ENCODE results near the gene TMEM175. TPM values are rescaled to one million over a fixed set of nuclear protein-coding genes. Genes with fewer than 3 reads are reported as not detected.

The TMEM175 gene
- total RNA-seq, 1 donor from 2014 or later = 15.4 TPM

GRCh38 chr4:1003271-1004070 is 71.2 kb downstream of the TMEM175 start:
- Mint-ChIP-seq H3K27me3 (ENCODE audit: insufficient read depth) (peaks cover 38% of the 10 kb centered on the region), H3K4me1 (ENCODE audit: low read depth) (peaks cover 2% of the 10 kb centered on the region), H3K9me3 (no peaks in the 10 kb centered on the region), H3K4me3 (no peak overlapping the region), H3K36me3 (ENCODE audit: low read depth) (no peaks in the 10 kb centered on the region), H3K27ac (no peak overlapping the region)
- intact Hi-C loops (cut with micrococcal nuclease) = no loop called here
- no peak for DNase-seq (ENCODE audit: low spot score)

GRCh38 chr4:1004071-1004418 is 71.8 kb downstream of the TMEM175 start:
- Mint-ChIP-seq H3K9me3 (no peaks in the 10 kb centered on the region), H3K4me3 (no peak overlapping the region)
- intact Hi-C loops (cut with micrococcal nuclease) = no loop called here

DNA sequence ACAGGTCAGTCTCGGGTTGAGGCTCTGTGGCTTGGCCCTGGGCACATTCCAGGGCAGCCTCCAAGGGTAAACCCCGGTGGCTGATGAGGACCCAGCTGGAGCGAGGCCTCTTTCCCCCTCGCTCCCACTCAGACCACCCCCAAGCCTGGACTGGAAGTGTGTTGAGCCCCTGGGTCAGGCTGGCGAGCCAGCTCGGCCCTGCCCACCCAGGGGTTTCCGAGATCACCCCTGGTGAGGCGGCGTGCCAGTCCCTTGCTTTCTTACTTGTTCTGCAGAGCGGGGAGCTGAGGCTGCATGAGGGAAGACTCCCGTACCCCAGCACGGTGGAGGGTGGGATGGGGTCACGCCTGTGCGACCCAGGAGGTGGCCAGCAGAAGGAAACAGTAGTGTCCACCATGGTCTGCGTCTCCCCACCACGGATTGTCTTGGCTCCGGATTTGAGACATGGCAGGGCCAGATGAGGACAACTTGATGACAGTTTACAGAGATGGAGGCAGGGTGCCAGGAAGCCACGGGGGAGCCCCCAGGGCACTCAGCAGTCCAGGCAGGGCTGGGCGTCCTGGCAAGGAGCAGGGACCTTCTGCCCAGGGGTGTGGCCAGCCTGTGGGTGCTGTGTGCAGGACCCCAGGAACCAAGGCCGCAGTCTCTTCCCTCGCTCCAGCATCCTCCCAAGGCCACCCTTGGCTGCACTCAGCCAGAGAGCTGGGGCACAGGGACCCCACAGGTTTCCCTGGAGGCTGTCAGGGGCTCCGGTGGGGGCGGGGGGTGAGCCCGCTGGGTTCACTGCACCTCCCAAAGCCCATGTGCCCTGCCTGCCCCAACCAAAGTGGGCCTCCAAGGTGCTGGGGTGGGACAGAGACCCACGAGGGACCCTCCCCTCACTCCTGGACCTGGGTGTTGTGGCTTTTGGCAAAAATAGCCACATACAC is 72.6 kb downstream of the TMEM175 start:
- H3K27me3 Mint-ChIP-seq (ENCODE audit: insufficient read depth) = peaks cover 35% of the 10 kb centered on the region
- intact Hi-C loops (cut with micrococcal nuclease) = loop anchor here (5.0 kb wide), 1 partner anchor 262 kb away; no protein-coding TSS in a partner anchor
- H3K27ac Mint-ChIP-seq = no peak overlapping the region
- H3K36me3 Mint-ChIP-seq (ENCODE audit: low read depth) = no peaks in the 10 kb centered on the region
- H3K4me1 Mint-ChIP-seq (ENCODE audit: low read depth) = peaks cover 9% of the 10 kb centered on the region
- no peak overlapping the region for H3K4me3 Mint-ChIP-seq
- H3K9me3 Mint-ChIP-seq = no peaks in the 10 kb centered on the region
- no peak for DNase-seq (ENCODE audit: low spot score)

More at GRCh38 chr4:1004071-1004418, 71.8 kb downstream of the TMEM175 start:
- no peaks in the 10 kb centered on the region for H3K36me3 Mint-ChIP-seq (ENCODE audit: low read depth)
- no peak overlapping the region for H3K27ac Mint-ChIP-seq
- H3K4me1 Mint-ChIP-seq (ENCODE audit: low read depth) = peaks cover 8% of the 10 kb centered on the region
- H3K27me3 Mint-ChIP-seq (ENCODE audit: insufficient read depth) = peaks cover 37% of the 10 kb centered on the region
- no peak for DNase-seq (ENCODE audit: low spot score)

DNA sequence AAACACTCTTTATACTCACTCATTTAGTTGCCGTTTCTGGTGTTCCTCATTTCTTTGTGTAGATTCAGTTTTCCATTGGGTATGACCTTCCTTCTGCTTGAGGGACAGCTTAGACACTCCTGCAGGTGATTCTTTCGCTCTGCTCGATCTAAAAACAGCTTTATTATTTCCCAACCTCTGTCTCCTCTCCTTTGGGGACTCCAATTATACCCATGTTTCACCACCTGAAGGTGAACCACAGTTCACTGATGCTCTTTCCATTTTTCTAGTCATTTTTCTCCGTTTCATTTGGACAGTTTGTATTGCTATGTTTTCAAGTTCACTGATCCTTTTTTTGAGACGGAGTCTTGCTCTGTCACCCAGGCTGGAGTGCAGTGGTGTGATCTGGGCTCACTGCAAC is 74.6 kb downstream of the TMEM175 start:
- H3K36me3 Mint-ChIP-seq (ENCODE audit: low read depth) = no peaks in the 10 kb centered on the region
- no peak for DNase-seq (ENCODE audit: low spot score)
- H3K4me3 Mint-ChIP-seq = no peak overlapping the region
- intact Hi-C loops (cut with micrococcal nuclease) = loop anchor here (5.0 kb wide), 1 partner anchor 260 kb away; no protein-coding TSS in a partner anchor
- no peak overlapping the region for H3K27ac Mint-ChIP-seq
- peaks cover 15% of the 10 kb centered on the region for H3K4me1 Mint-ChIP-seq (ENCODE audit: low read depth)
- no peaks in the 10 kb centered on the region for H3K9me3 Mint-ChIP-seq
- peaks cover 34% of the 10 kb centered on the region for H3K27me3 Mint-ChIP-seq (ENCODE audit: insufficient read depth)

Other genes with a start within 250 kb of the TMEM175 start
- gene SLC49A3, start 243.3 kb upstream of the TMEM175 start, total RNA-seq = 0.81 and 0.88 TPM in 2 replicates
- gene PCGF3, start 226.6 kb upstream of the TMEM175 start, total RNA-seq = 30.4 and 31.0 TPM in 2 replicates
- gene CPLX1, start 106.3 kb upstream of the TMEM175 start, total RNA-seq = 1.3 and 1.5 TPM in 2 replicates
- gene GAK, start 144 bp upstream of the TMEM175 start, total RNA-seq = 146 and 149 TPM in 2 replicates
- gene DGKQ, start 41.1 kb downstream of the TMEM175 start, total RNA-seq = 17.8 and 18.0 TPM in 2 replicates
- gene IDUA, start 54.6 kb downstream of the TMEM175 start, total RNA-seq = 33.8 and 34.3 TPM in 2 replicates
- 0.22 and 0.49 TPM in 2 replicates for gene SLC26A1, start 60.9 kb downstream of the TMEM175 start, total RNA-seq
- gene FGFRL1, start 79.2 kb downstream of the TMEM175 start, total RNA-seq = 15.5 TPM in 2 replicates
- 0.93 and 1.5 TPM in 2 replicates for gene RNF212, start 181.1 kb downstream of the TMEM175 start, total RNA-seq
- gene SPON2, start 240.1 kb downstream of the TMEM175 start, total RNA-seq = 12.1 and 16.3 TPM in 2 replicates

Data from activated T-helper 1 cell treated with anti-CD3 and anti-CD28 coated beads, Interleukin-12 subunit alpha, Interleukin-12 subunit beta, Interleukin-2, Interleukin-4 antibody, amounts not matched to agents 30 ng/mL and 10 ng/mL and 1 ng/mL, durations not matched to agents 14 hours and 24 hours and 36 hours (primary cell).